CD8-positive, alpha-beta memory T cell (primary cell): ENCODE results near the gene CATSPERZ. TPM values are rescaled to one million over a fixed set of nuclear protein-coding genes. Genes with fewer than 3 reads are reported as not detected.

Experiments
- CTCF ChIA-PET: fragments of 350-600 bp; sonication (Branson Sonifier 250); formaldehyde crosslinking; loops from one replicate; lab custom pipeline; 2021; ENCODE audit warnings: antibody characterized with exemption; lab: Charles Lee
- POLR2A ChIA-PET: fragments of 350-600 bp; sonication (Branson Sonifier 250); formaldehyde crosslinking; loops from one replicate; lab custom pipeline; 2021; ENCODE audit warnings: antibody characterized with exemption; lab: Charles Lee
- DNase-seq, 5 donors: peaks; one replicate each; pipeline versions ENCODE4 v3.0.0 to v3.0.0-alpha.2; 2020 to 2022; ENCODE audit warnings: mixed read lengths in 1 of 5
- H3K27ac ChIP-seq: one replicate; pipeline ENCODE4 v1.7.0; 2013; ENCODE audit warnings: low read depth, mild to moderate bottlenecking, low read length, moderate library complexity
- H3K27me3 ChIP-seq: 2 replicates; pipeline ENCODE4 v1.7.0; 2013; ENCODE audit warnings: low read length, mild to moderate bottlenecking; ENCODE audit not compliant: insufficient read depth, poor library complexity, severe bottlenecking
- H3K36me3 ChIP-seq: 2 replicates; pipeline ENCODE4 v1.7.0; 2013; ENCODE audit warnings: mild to moderate bottlenecking, low read length, moderate library complexity; ENCODE audit not compliant: insufficient read depth
- H3K4me1 ChIP-seq: 2 replicates; pipeline ENCODE4 v1.7.0; 2013; ENCODE audit warnings: mild to moderate bottlenecking, low read length, moderate library complexity; ENCODE audit not compliant: insufficient read depth
- H3K4me3 ChIP-seq: 2 replicates; pipeline ENCODE4 v1.7.0; 2013; ENCODE audit warnings: mild to moderate bottlenecking, low read length
- H3K9me3 ChIP-seq: 2 replicates; pipeline ENCODE4 v1.7.0; 2013; ENCODE audit warnings: mild to moderate bottlenecking, low read length
- H3K27ac Mint-ChIP-seq, 8 donors: one replicate each; pipeline ENCODE4 v1.8.0; 2020 to 2021; ENCODE audit warnings: mixed read lengths in 8 of 8, mild to moderate bottlenecking in 6 of 8, inconsistent platforms in 3 of 8, moderate library complexity in 3 of 8
- H3K27me3 Mint-ChIP-seq, 2 donors: one replicate each; pipeline ENCODE4 v1.8.0; 2020 to 2021; ENCODE audit warnings: mixed read lengths in 2 of 2, mild to moderate bottlenecking in 1 of 2, moderate library complexity in 1 of 2
- H3K36me3 Mint-ChIP-seq, 3 donors: one replicate each; pipeline ENCODE4 v1.8.0; 2020 to 2021; ENCODE audit warnings: mixed read lengths in 3 of 3, inconsistent platforms in 1 of 3, mild to moderate bottlenecking in 1 of 3
- H3K4me1 Mint-ChIP-seq, 3 donors: one replicate each; pipeline ENCODE4 v1.8.0; 2020 to 2021; ENCODE audit warnings: mixed read lengths in 3 of 3, inconsistent platforms in 1 of 3, mild to moderate bottlenecking in 1 of 3
- H3K4me3 Mint-ChIP-seq, 7 donors: one replicate each; pipeline ENCODE4 v1.8.0; 2020 to 2021; ENCODE audit warnings: mixed read lengths in 7 of 7, mild to moderate bottlenecking in 6 of 7, moderate library complexity in 4 of 7, inconsistent platforms in 2 of 7
- H3K9me3 Mint-ChIP-seq, 5 donors: one replicate each; pipeline ENCODE4 v1.8.0; 2020 to 2022; ENCODE audit warnings: mixed read lengths in 5 of 5, mild to moderate bottlenecking in 3 of 5, moderate library complexity in 2 of 5, inconsistent platforms in 1 of 5
- polyA plus RNA-seq: library from polyadenylated mRNA; unstranded; fragments of 300-500 nt; fragmentation: Illumina TruSeq; gene quantifications from one replicate; pipeline ENCODE4 v1.2.3, GENCODE V29; 2021
- total RNA-seq, 2 experiments: library from RNA; stranded (reverse); gene quantifications; one replicate each; pipeline ENCODE4 v1.2.3, GENCODE V29; 2021

CATSPERZ gene
- total and polyA plus RNA-seq, 3 experiments from 2014 or later = not detected

DNA sequence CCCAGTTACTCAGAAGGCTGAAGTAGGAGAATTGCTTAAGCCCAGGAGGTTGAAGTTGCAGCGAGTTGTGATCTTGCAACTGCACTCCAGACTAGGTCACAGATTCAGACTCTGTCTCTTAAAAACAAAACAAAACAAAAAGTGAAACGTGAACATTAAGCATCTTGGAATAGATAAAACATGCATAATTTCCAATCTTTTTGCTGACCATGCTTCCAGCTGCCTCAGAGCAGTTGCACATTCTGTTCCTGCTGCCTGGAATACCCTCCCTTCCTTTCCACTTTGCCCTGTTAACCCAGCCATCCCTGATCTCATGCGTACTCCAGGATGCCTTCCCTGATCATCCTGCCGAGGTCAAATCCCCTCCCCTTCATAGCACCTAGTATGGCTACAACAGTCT lies 39.1 kb downstream of the CATSPERZ start:
- peaks cover 7% of the 10 kb centered on the region for H3K36me3 ChIP-seq
- H3K27ac ChIP-seq = peak overlapping the region; percentile 67
- Mint-ChIP-seq H3K4me3 (peak overlapping the region; percentile 80 to 95 (median 88)), H3K4me1 (peaks cover 30 to 57% (median 33%) of the 10 kb centered on the region in 3 donors), H3K36me3 (peaks cover 0 to 36% (median 5%) of the 10 kb centered on the region in 3 donors), H3K27ac (peak overlapping the region; percentile 92 to 99 (median 96)), H3K9me3 (no peaks in the 10 kb centered on the region), H3K27me3 (peaks cover 0 to 2% of the 10 kb centered on the region in 2 donors)
- DNase-seq = no peak
- no peaks in the 10 kb centered on the region for H3K9me3 ChIP-seq
- H3K4me3 ChIP-seq = peak overlapping the region; percentile 46
- ChIA-PET CTCF (interaction anchor here (1.1 to 6.7 kb wide), 4 partner anchors 8 to 133 kb away, joined by 3 to 42 read pairs (median 4); partner anchors contain the start of genes PRDX5 and TRMT112), POLR2A (interaction anchor here (1.0 to 2.6 kb wide), 2 partner anchors 21 to 131 kb away, joined by 3 to 28 read pairs; partner anchors contain the start of genes PRDX5 and TRMT112)
- no peaks in the 10 kb centered on the region for H3K27me3 ChIP-seq
- peaks cover 32% of the 10 kb centered on the region for H3K4me1 ChIP-seq

DNA sequence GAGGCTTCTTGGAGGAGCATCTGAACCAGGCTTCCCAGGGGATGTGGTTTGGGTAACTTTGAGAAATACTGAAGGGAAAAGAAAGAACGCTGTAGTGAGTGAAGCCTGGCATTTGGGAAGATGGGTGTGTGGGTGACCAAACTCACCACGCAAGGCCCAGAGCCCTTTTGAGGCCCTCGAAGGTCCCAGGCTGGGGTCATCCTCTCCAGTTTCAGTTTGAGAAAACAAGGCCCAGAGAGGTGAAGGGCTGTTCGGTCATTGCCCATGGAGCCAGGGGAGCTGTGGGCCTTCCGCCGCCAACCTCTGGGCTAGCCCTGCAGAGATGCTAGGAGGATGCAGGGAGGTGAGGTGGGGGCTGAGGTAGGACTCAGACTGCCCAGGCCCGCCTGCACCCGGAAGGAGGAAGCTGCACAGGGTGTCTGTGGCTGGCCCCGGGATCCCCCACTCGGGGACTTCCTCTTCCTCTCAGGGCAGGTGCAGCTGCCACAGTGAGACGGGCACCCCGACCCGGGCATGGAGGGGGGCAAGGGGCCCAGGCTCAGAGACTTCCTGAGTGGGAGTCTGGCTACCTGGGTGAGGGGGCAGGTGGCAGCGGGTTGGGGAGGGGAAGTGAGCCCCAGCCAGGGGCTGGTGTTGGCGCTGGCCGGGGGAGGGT lies 39.7 kb downstream of the CATSPERZ start, which contains the start of gene CCDC88B:
TSS of gene CCDC88B (plus strand) at position 451 of the 655 bp plus-strand sequence. CDS start at position 514, 63 bp downstream.
- ChIA-PET CTCF (interaction anchor here (0.9 to 6.7 kb wide), 6 partner anchors 8 to 135 kb away, joined by 3 to 42 read pairs (median 4); partner anchors contain the start of genes PRDX5 and TRMT112), POLR2A (interaction anchor here (1.0 to 2.6 kb wide), 2 partner anchors 22 to 132 kb away, joined by 3 to 28 read pairs; partner anchors contain the start of genes PRDX5 and TRMT112)
- Histone ChIP-seq H3K36me3 (peaks cover 7% of the 10 kb centered on the region), H3K27ac (peak within 1 kb of the TSS; percentile 67), H3K4me1 (peaks cover 32% of the 10 kb centered on the region), H3K4me3 (peak within 1 kb of the TSS; percentile 46), H3K9me3 (no peaks in the 10 kb centered on the region), H3K27me3 (no peaks in the 10 kb centered on the region)
- Mint-ChIP-seq H3K9me3 (no peaks in the 10 kb centered on the region), H3K4me3 (peak within 1 kb of the TSS; percentile 80 to 95 (median 88)), H3K27ac (peak within 1 kb of the TSS; percentile 92 to 99 (median 96)), H3K36me3 (peaks cover 0 to 38% (median 5%) of the 10 kb centered on the region in 3 donors), H3K27me3 (peaks cover 0 to 2% of the 10 kb centered on the region in 2 donors), H3K4me1 (peaks cover 30 to 57% (median 33%) of the 10 kb centered on the region in 3 donors)
- peak; percentile 83 to 95 (median 90) for DNase-seq

DNA sequence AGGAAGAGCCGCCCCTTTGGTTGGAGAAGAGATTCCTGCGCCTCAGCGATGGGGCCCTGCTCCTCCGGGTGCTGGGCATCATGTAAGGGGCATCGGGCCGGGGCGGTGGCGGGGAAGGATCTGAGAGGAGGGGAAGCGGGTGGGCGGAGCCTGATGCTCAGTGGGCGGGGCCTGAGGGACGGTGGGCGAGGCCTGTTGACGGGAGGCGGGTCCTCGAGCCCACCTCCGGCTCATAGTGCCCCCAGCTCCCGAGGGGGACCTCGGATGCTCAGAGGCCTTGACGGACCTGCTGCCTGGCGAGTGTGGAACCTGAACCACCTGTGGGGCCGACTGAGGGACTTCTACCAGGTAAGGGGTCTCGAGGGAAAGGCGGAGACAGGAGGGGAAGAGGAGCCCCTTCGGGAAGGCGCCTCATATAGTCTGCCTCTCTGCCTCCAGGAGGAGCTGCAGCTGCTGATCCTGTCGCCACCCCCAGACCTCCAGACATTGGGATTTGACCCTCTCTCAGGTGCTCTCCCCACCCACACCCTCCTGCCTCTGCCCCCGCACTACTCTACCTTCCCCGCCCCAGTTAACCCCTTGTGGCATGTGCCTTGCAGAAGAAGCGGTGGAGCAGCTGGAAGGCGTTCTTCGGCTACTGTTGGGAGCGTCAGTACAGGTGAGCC lies 40.6 kb downstream of the CATSPERZ start:
- no peaks in the 10 kb centered on the region for H3K9me3 Mint-ChIP-seq
- H3K4me1 ChIP-seq = peaks cover 32% of the 10 kb centered on the region
- POLR2A ChIA-PET = interaction anchor here (2.1 to 2.6 kb wide), 2 partner anchors 23 kb away, joined by 16 to 28 read pairs; partner anchors contain the start of genes PRDX5 and TRMT112

DNA sequence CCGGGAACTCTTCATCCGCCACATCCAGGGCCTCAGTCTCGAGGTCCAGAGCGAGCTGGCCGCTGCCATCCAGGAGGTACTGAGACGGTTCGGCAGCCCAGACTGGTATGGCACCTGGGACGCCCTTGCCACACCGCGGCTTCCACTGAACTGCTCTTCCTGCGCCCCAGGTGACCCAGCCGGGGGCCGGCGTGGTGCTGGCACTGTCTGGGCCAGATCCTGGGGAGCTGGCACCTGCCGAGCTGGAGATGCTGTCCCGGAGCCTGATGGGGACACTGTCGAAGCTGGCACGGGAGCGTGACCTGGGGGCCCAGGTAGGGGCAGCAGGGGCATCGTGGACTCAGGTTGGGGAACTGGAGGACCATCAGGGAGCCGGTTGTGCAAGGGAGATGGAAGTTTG lies 41.3 kb downstream of the CATSPERZ start:
- H3K36me3 Mint-ChIP-seq = peaks cover 0 to 47% (median 7%) of the 10 kb centered on the region in 3 donors
- H3K27me3 Mint-ChIP-seq = peaks cover 0 to 2% of the 10 kb centered on the region in 2 donors
- no peaks in the 10 kb centered on the region for H3K9me3 Mint-ChIP-seq
- no peak for DNase-seq
- peaks cover 34 to 59% (median 37%) of the 10 kb centered on the region in 3 donors for H3K4me1 Mint-ChIP-seq
- Histone ChIP-seq H3K27me3 (no peaks in the 10 kb centered on the region), H3K36me3 (peaks cover 7% of the 10 kb centered on the region), H3K4me1 (peaks cover 32% of the 10 kb centered on the region), H3K9me3 (no peaks in the 10 kb centered on the region), H3K4me3 (no peak overlapping the region), H3K27ac (no peak overlapping the region)
- H3K4me3 Mint-ChIP-seq = peak overlapping the region in 6 of 7 donors; percentile 38 to 95 (median 86)
- ChIA-PET POLR2A (interaction anchor here (2.1 kb wide), 1 partner anchor 24 kb away, joined by 16 read pairs; the partner anchor contains the start of genes PRDX5 and TRMT112), CTCF (interaction anchor here (0.6 to 6.7 kb wide), 7 partner anchors 9 to 137 kb away, joined by 3 to 42 read pairs (median 10); partner anchors contain the start of genes PRDX5 and TRMT112)
- H3K27ac Mint-ChIP-seq = peak overlapping the region in 6 of 8 donors; percentile 73 to 99 (median 90)

More for the DNA sequence above, 40.6 kb downstream of the CATSPERZ start:
- peak overlapping the region; percentile 67 for H3K27ac ChIP-seq
- Mint-ChIP-seq H3K36me3 (peaks cover 0 to 45% (median 7%) of the 10 kb centered on the region in 3 donors), H3K4me3 (peak overlapping the region; percentile 80 to 95 (median 88)), H3K4me1 (peaks cover 34 to 62% (median 37%) of the 10 kb centered on the region in 3 donors), H3K27ac (peak overlapping the region; percentile 92 to 99 (median 96)), H3K27me3 (peaks cover 0 to 2% of the 10 kb centered on the region in 2 donors)
- DNase-seq = peak; percentile 67 to 85 (median 76)
- no peaks in the 10 kb centered on the region for H3K27me3 ChIP-seq
- H3K36me3 ChIP-seq = peaks cover 7% of the 10 kb centered on the region
- CTCF ChIA-PET = interaction anchor here (0.6 to 6.7 kb wide), 7 partner anchors 9 to 136 kb away, joined by 3 to 42 read pairs (median 10); partner anchors contain the start of genes PRDX5 and TRMT112
- peak overlapping the region; percentile 46 for H3K4me3 ChIP-seq
- H3K9me3 ChIP-seq = no peaks in the 10 kb centered on the region

DNA sequence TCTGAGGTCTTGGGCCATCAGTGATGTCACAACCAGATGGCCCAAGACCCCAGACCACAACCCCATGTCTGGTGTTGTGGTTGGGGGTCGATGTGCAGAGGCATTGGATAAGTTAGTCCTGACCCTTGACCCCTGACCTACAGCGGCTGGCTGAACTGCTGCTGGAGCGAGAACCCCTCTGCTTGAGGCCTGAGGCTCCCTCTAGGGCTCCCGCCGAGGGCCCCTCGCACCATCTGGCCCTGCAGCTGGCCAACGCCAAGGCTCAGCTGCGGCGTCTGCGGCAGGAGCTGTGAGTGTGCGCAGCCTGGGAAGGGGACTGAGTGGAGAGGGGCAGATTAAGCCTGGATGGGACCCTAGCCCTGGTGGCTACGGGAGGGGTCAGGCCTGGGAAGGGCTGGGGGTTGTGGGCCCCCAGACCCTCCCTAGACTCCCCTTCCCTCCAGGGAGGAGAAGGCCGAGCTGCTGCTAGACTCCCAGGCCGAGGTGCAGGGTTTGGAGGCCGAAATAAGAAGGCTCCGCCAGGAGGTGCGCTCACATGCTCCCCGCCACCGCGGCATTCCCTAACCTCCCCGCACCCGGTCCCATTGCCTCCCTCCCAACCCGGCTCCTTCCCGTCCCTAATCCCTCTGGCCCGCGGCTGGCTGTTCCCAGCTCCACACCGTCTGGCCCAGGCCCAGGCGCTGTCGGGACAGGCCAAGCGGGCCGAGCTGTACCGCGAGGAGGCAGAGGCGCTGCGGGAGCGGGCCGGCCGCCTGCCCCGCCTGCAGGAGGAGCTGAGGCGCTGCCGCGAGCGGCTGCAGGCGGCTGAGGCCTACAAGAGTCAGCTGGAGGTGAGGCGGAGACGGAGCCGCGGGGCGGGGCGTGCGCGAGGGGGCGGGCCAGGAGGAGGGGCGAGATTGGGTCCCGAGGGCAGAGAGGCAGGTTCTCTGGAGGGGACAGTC lies 42.0 kb downstream of the CATSPERZ start:
- H3K4me3 Mint-ChIP-seq = peak overlapping the region in 6 of 7 donors; percentile 27 to 87 (median 58)
- peaks cover 32% of the 10 kb centered on the region for H3K4me1 ChIP-seq
- H3K9me3 Mint-ChIP-seq = no peaks in the 10 kb centered on the region
- peaks cover 34 to 59% (median 37%) of the 10 kb centered on the region in 3 donors for H3K4me1 Mint-ChIP-seq
- peak overlapping the region; percentile 15 for H3K4me3 ChIP-seq
- ChIA-PET CTCF (interaction anchor here (0.9 to 6.7 kb wide), 7 partner anchors 10 to 137 kb away, joined by 3 to 42 read pairs (median 10); partner anchors contain the start of genes PRDX5 and TRMT112), POLR2A (interaction anchor here (0.7 to 2.1 kb wide), 3 partner anchors 11 to 24 kb away, joined by 3 to 16 read pairs (median 5); partner anchors contain the start of genes PRDX5, RPS6KA4 and TRMT112)
- peak; percentile 81 to 87 (median 85) for DNase-seq
- no peaks in the 10 kb centered on the region for H3K9me3 ChIP-seq
- peak overlapping the region; percentile 54 for H3K27ac ChIP-seq
- peak overlapping the region in 5 of 8 donors; percentile 23 to 79 (median 74) for H3K27ac Mint-ChIP-seq
- H3K27me3 Mint-ChIP-seq = peaks cover 0 to 2% of the 10 kb centered on the region in 2 donors
- peaks cover 0 to 48% (median 7%) of the 10 kb centered on the region in 3 donors for H3K36me3 Mint-ChIP-seq
- H3K36me3 ChIP-seq = peaks cover 7% of the 10 kb centered on the region
- no peaks in the 10 kb centered on the region for H3K27me3 ChIP-seq

DNA sequence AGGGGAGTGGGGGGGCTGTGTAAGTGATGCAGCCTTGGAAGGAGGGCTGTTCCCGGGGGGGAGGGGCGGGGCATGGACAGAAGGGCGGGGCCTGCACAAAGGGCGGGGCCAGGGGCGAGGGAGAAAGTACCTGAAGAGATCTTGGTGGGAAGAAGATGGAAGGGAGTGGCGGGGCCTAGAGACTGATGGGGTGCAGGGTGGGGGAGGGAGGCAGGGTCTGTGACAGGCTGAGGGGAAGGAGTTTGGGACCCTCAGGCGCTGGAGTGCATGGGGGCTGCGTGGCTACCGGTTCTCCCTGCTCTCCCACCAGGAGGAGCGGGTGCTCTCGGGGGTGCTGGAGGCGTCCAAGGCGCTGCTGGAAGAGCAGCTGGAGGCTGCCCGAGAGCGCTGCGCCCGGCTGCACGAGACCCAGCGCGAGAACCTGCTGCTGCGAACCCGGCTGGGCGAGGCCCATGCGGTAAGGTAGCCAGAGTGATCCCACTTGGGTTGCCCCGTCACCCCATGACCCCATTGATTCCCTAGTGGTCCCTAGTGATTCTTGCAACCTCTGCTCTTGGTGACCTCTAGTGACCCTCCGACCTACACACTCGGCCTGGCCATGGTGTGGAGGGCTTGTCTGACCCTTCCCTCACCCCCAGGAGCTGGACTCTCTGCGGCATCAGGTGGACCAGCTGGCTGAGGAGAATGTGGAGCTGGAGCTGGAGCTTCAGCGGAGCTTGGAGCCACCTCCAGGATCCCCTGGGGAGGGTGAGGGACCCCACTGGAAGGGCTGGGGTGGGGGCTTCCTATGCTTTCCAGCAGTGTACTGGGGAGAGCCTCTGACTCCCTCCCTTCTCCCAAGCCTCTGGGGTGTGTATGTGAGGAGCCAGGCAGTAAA lies 42.9 kb downstream of the CATSPERZ start:
- CTCF ChIA-PET = interaction anchor here (1.0 to 6.7 kb wide), 6 partner anchors 11 to 138 kb away, joined by 3 to 42 read pairs (median 10); partner anchors contain the start of genes PRDX5 and TRMT112

More for the DNA sequence above, 42.9 kb downstream of the CATSPERZ start:
- H3K36me3 ChIP-seq = peaks cover 7% of the 10 kb centered on the region
- Mint-ChIP-seq H3K36me3 (peaks cover 0 to 44% (median 5%) of the 10 kb centered on the region in 3 donors), H3K4me1 (peaks cover 30 to 50% (median 32%) of the 10 kb centered on the region in 3 donors), H3K4me3 (peak overlapping the region in 5 of 7 donors; percentile 16 to 70 (median 41)), H3K27ac (peak overlapping the region in 5 of 8 donors; percentile 23 to 82 (median 74)), H3K27me3 (peaks cover 0 to 2% of the 10 kb centered on the region in 2 donors), H3K9me3 (no peaks in the 10 kb centered on the region)
- H3K27ac ChIP-seq = no peak overlapping the region
- H3K27me3 ChIP-seq = no peaks in the 10 kb centered on the region
- no peaks in the 10 kb centered on the region for H3K9me3 ChIP-seq
- H3K4me3 ChIP-seq = no peak overlapping the region
- DNase-seq = no peak
- H3K4me1 ChIP-seq = peaks cover 32% of the 10 kb centered on the region
- POLR2A ChIA-PET = interaction anchor here (0.7 to 2.1 kb wide), 3 partner anchors 12 to 25 kb away, joined by 3 to 16 read pairs (median 5); partner anchors contain the start of genes PRDX5, RPS6KA4 and TRMT112
